HL-60 (cell line): ENCODE measurements around the gene MIR17HG.

ENCODE experiments used
- DNase-seq, 2 experiments: peaks; one replicate each; pipeline ENCODE4 v3.0.0-alpha.2; 2010 to 2020; ENCODE audit warnings: low read depth in 1 of 2, low spot score in 1 of 2
- H3K27ac ChIP-seq: fragments of 250-450 bp; sonication (Bioruptor Pico); replicated peaks from 2 replicates; pipeline ENCODE4 v1.5.1; 2020; ENCODE audit warnings: mild to moderate bottlenecking, moderate library complexity
- H3K27me3 ChIP-seq: fragments of 250-450 bp; sonication (Bioruptor Pico); 2 replicates; pipeline ENCODE4 v1.5.1; 2021; ENCODE audit warnings: mild to moderate bottlenecking, moderate library complexity; ENCODE audit not compliant: insufficient read depth, poor library complexity, severe bottlenecking
- H3K4me3 ChIP-seq: replicated peaks from 2 replicates; pipeline ENCODE4 v1.5.1; 2011; ENCODE audit warnings: mild to moderate bottlenecking, control low read depth, low read length; ENCODE audit not compliant: insufficient read depth
- CTCF ChIP-seq: IDR thresholded peaks from one replicate; pipeline ENCODE4 v1.5.1; 2011; ENCODE audit warnings: low read length, control low read depth, inconsistent platforms; ENCODE audit not compliant: insufficient read depth
- GABPA ChIP-seq: IDR thresholded peaks from 2 replicates; pipeline ENCODE4 v1.6.1; 2012; ENCODE audit warnings: low read depth
- POLR2AphosphoS5 ChIP-seq: IDR thresholded peaks from 2 replicates; pipeline ENCODE4 v1.6.1; 2012; ENCODE audit warnings: low read depth
- SPI1 ChIP-seq: IDR thresholded peaks from 2 replicates; pipeline ENCODE4 v1.6.1; 2012; ENCODE audit warnings: low read depth, mild to moderate bottlenecking, borderline replicate concordance
- TF ChIP-seq, protein P1 (sequence below): IDR thresholded peaks from 2 replicates; pipeline ENCODE4 v1.6.1; 2012; ENCODE audit warnings: low read depth; ENCODE audit not compliant: insufficient replicate concordance

The MIR17HG gene

DNA sequence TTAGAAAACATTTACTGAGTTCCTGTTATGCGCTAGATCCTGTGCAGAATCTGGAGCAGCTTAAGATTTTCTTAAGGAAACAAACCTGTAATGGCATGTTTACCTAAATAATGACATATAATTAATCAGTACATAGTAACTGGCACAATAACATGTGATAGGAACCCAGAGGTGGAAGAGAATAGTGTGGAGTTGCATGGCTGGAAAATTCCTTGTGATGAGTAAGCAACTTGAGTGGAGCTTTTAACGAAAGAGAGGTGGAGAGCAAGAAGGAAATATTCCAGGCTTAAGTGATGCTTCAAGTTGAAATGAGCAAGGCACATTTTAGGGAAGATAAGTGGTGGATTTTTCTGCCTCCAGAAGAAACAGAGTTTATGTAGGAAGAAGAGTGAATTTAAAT, 41.7 kb downstream of the MIR17HG start:
- no peak overlapping the region for H3K27ac ChIP-seq
- TF ChIP-seq POLR2AphosphoS5 = no peak
- TF ChIP-seq SPI1 = no peak
- TF ChIP-seq, protein P1, sequence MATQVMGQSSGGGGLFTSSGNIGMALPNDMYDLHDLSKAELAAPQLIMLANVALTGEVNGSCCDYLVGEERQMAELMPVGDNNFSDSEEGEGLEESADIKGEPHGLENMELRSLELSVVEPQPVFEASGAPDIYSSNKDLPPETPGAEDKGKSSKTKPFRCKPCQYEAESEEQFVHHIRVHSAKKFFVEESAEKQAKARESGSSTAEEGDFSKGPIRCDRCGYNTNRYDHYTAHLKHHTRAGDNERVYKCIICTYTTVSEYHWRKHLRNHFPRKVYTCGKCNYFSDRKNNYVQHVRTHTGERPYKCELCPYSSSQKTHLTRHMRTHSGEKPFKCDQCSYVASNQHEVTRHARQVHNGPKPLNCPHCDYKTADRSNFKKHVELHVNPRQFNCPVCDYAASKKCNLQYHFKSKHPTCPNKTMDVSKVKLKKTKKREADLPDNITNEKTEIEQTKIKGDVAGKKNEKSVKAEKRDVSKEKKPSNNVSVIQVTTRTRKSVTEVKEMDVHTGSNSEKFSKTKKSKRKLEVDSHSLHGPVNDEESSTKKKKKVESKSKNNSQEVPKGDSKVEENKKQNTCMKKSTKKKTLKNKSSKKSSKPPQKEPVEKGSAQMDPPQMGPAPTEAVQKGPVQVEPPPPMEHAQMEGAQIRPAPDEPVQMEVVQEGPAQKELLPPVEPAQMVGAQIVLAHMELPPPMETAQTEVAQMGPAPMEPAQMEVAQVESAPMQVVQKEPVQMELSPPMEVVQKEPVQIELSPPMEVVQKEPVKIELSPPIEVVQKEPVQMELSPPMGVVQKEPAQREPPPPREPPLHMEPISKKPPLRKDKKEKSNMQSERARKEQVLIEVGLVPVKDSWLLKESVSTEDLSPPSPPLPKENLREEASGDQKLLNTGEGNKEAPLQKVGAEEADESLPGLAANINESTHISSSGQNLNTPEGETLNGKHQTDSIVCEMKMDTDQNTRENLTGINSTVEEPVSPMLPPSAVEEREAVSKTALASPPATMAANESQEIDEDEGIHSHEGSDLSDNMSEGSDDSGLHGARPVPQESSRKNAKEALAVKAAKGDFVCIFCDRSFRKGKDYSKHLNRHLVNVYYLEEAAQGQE = no peak
- TF ChIP-seq CTCF = no peak
- no peak for TF ChIP-seq GABPA
- no peak overlapping the region for H3K4me3 ChIP-seq
- no peak for DNase-seq
- H3K27me3 ChIP-seq = peaks cover 2% of the 10 kb centered on the region

DNA sequence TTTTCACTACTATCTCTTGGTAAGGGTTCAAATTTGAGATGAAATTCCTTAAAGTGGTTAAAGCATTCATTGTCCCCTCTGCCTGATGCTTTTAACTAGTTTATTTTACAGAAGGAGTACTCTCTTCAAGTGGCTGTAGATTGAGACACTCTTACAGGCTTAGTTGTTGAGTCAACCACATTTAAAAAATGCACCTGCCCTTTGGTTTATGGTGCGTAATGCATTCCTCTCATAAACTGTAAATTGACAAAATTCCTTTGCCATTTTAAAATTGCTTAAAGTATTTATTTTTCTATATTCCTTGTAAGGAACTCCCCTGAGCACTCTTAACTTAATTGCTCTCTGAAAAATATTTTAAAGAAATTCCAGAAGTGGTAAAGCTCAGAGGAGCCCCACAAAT, 50.1 kb downstream of the MIR17HG start:
- Histone ChIP-seq H3K4me3 (no peak overlapping the region), H3K27ac (no peak overlapping the region), H3K27me3 (peaks cover 40% of the 10 kb centered on the region)
- no peak for DNase-seq
- TF ChIP-seq GABPA (no peak), SPI1 (no peak), CTCF (no peak), POLR2AphosphoS5 (no peak)
- TF ChIP-seq, protein P1 = no peak

GRCh38 chr13:91398413-91399188, 51.1 kb downstream of the MIR17HG start, which contains the start of gene GPC5:
TSS of gene GPC5 (plus strand) at chr13:91398621.
- peak; percentile 24 to 64 for DNase-seq
- Histone ChIP-seq H3K27ac (no peak within 1 kb of the TSS), H3K4me3 (peak within 1 kb of the TSS; percentile 26), H3K27me3 (peaks cover 40% of the 10 kb centered on the region)
- TF ChIP-seq, protein P1 = peak; percentile 64
- TF ChIP-seq CTCF (no peak), SPI1 (no peak), GABPA (no peak), POLR2AphosphoS5 (no peak)
